ENCODE results near the gene MAP6D1. TPM values are rescaled to one million over a fixed set of nuclear protein-coding genes. Genes with fewer than 3 reads are reported as not detected.

The MAP6D1 gene
- total and polyA plus RNA-seq, 9 of the 15 experiments (the other 6 are each of a cell fraction or from before 2014, with no cell fraction given): 0.16 to 1.5 (median 0.44) TPM; not detected in 3

DNA sequence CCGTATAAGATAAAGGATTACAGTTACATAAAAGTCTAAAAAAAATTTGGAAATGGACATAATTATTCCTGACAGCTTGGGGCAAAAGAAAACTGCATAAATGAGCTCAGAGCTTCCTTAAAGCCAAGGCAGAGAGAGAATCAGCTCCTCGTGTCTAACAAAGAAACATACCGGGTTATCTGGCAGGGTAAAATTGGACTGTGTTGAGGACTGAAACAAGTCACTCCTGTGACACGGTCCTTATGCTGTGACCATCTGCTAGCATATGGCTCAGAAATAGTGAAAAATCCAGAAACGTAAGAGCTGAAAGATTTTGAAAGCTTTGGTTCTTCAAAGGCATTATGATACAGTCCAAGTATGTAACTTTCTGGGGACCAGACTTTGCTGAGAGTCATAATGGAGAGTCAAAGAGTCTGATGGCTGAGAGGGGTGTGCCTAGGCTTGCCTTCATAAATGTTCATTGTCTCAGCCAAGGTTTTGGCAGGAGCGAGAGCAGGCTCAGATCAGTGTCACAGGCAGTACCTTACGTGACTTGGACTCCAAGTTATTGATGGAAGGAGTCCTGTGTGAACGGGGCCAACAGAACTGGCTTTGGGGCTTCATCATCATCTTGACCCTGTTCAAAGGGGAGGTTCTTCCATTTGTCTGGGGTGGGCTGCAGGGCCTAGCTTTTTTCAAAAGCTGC is 12.5 kb downstream of the MAP6D1 start:
- Histone ChIP-seq H3K9ac (ENCODE audit: insufficient read depth in 1 of 2, low read depth in 2 of 2, low read length in 2 of 2) (no peak overlapping the region), H3K36me3 (ENCODE audit: control insufficient read depth, insufficient read depth, low read length) (peaks cover 34% of the 10 kb centered on the region), H3K9me3 (replicated peaks; ENCODE audit: control insufficient read depth, insufficient read depth, low read depth, low read length) (no peaks in the 10 kb centered on the region), H3K27me3 (ENCODE audit: control insufficient read depth in 2 of 2, insufficient read depth in 2 of 2, low read length in 2 of 2) (no peaks in the 10 kb centered on the region), H3K9me1 (ENCODE audit: control insufficient read depth, insufficient read depth, low read length) (no peaks in the 10 kb centered on the region), H3K4me1 (replicated peaks in 1 of 2; ENCODE audit: control insufficient read depth in 2 of 2, insufficient read depth in 2 of 2, low read length in 2 of 2) (no peaks in the 10 kb centered on the region; a peak in 1 of 5 replicates), H3K79me2 (ENCODE audit: control insufficient read depth, insufficient read depth, low read length) (no peaks in the 10 kb centered on the region), H3K4me3 (no peak overlapping the region), H2AFZ (ENCODE audit: low read depth, low read length) (no peak overlapping the region), H4K20me1 (replicated peaks; ENCODE audit: control insufficient read depth, insufficient read depth, low read length) (no peaks in the 10 kb centered on the region), H3K27ac (ENCODE audit: extremely low read depth, low read depth, low read length) (no peak overlapping the region), H3K4me2 (ENCODE audit: insufficient read depth, low read length) (no peak overlapping the region)
- DNase-seq (ENCODE audit: extremely low read depth in 1 of 4, low spot score in 3 of 4) (no peak), ATAC-seq (no peak), FAIRE-seq (no peak)
- no peak for TF ChIP-seq FOXJ2 (tag; IDR thresholded peaks at IDR 0.05)
- no peak for TF ChIP-seq ZNF263 (CRISPR knock-in tag; IDR thresholded peaks at IDR 0.05; ENCODE audit: borderline replicate concordance)
- no peak for TF ChIP-seq CHD1 (IDR thresholded peaks at IDR 0.05; ENCODE audit: low read length)
- no peak for TF ChIP-seq KDM1A (IDR thresholded peaks at IDR 0.05)
- TF ChIP-seq, protein P1, sequence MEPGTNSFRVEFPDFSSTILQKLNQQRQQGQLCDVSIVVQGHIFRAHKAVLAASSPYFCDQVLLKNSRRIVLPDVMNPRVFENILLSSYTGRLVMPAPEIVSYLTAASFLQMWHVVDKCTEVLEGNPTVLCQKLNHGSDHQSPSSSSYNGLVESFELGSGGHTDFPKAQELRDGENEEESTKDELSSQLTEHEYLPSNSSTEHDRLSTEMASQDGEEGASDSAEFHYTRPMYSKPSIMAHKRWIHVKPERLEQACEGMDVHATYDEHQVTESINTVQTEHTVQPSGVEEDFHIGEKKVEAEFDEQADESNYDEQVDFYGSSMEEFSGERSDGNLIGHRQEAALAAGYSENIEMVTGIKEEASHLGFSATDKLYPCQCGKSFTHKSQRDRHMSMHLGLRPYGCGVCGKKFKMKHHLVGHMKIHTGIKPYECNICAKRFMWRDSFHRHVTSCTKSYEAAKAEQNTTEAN (CRISPR knock-in tag; IDR thresholded peaks at IDR 0.05): no peak
- intact Hi-C loops (cut with micrococcal nuclease): no loop called here
- in situ Hi-C loops (cut with MboI): no loop called here
- no TSS peak for BruUV-seq (replicated peaks)
- 68% methylated on average over 8 of the region's 8 CpGs for WGBS (ENCODE audit: insufficient coverage, low coverage, missing lambda C conversion rate)
- POLR2A ChIA-PET: interaction anchor here (0.6 to 1.2 kb wide), 3 partner anchors 10 to 424 kb away, joined by 3 read pairs; no protein-coding TSS in a partner anchor
- CTCF ChIA-PET (ENCODE audit: low intra/inter-chr PET ratio): no interaction called here
